GM12878 (cell line): ENCODE results near the gene CELSR3. TPM values are rescaled to one million over a fixed set of nuclear protein-coding genes. Genes with fewer than 3 reads are reported as not detected.

Experiments used
- ATAC-seq: fragments of 200-7000 bp; cut with Tn5 transposase; 3 replicates; pipeline ENCODE4 v1.9.1; 2020; ENCODE audit warnings: mild to moderate bottlenecking, moderate library complexity
- BruUV-seq: library from RNA; stranded (reverse); fragments of 400-500 nt; replicated peaks from 2 replicates; lab custom pipeline; 2021; lab: Mats Ljungman, UMichigan
- CTCF ChIA-PET: fragments of 300-600 bp; sonication (Branson Sonifier 250); formaldehyde crosslinking; extraction: SDS; loops from one replicate; lab custom pipeline; 2021; ENCODE audit warnings: inconsistent platforms; lab: Yijun Ruan, JAX
- POLR2A ChIA-PET: fragments of 350-600 bp; formaldehyde crosslinking; extraction: SDS; loops from one replicate; lab custom pipeline; 2021; ENCODE audit warnings: inconsistent platforms; lab: Charles Lee
- RAD21 ChIA-PET: fragments of 300-600 bp; sonication (Branson Sonifier 250); formaldehyde crosslinking; loops from one replicate; lab custom pipeline; 2023; ENCODE audit warnings: antibody characterized with exemption; ENCODE audit not compliant: unreplicated experiment; lab: Charles Lee
- SMC1A ChIA-PET: fragments of 300-600 bp; sonication (Branson Sonifier 250); formaldehyde crosslinking; loops from one replicate; lab custom pipeline; 2023; ENCODE audit not compliant: unreplicated experiment, uncharacterized antibody; lab: Charles Lee
- DNase-seq: peaks from one replicate; pipeline ENCODE4 v3.0.0-alpha.2; 2011; ENCODE audit warnings: low read depth, low spot score
- FAIRE-seq: peaks from 3 replicates; lab custom pipeline; 2011; peaks lifted over from hg19 to GRCh38; lab: Jason Lieb, UNC
- H2AFZ ChIP-seq: 2 replicates; pipeline ENCODE4 v1.6.0; 2011; ENCODE audit warnings: low read depth, low read length, control low read depth; ENCODE audit not compliant: control insufficient read depth
- H3K27ac ChIP-seq: 2 replicates; pipeline ENCODE4 v1.5.1; 2011; ENCODE audit warnings: control low read depth; ENCODE audit not compliant: control insufficient read depth, insufficient read depth
- H3K27me3 ChIP-seq, 2 experiments: replicated peaks in 1 of 2; 2 replicates each; pipeline versions ENCODE4 v1.6.0 to v1.6.1; 2011; ENCODE audit warnings: low read length in 1 of 2; ENCODE audit not compliant: control insufficient read depth in 2 of 2, insufficient read depth in 2 of 2
- H3K36me3 ChIP-seq, 2 experiments: 2 replicates each; pipeline ENCODE4 v1.5.1; 2011; ENCODE audit warnings: low read length in 1 of 2; ENCODE audit not compliant: control insufficient read depth in 2 of 2, insufficient read depth in 2 of 2
- H3K4me1 ChIP-seq: 2 replicates; pipeline ENCODE4 v1.6.1; 2011; ENCODE audit warnings: mild to moderate bottlenecking, low read length, moderate library complexity, mixed read lengths; ENCODE audit not compliant: control insufficient read depth, insufficient read depth
- H3K4me2 ChIP-seq: 2 replicates; pipeline ENCODE4 v1.6.0; 2011; ENCODE audit warnings: control low read depth; ENCODE audit not compliant: control insufficient read depth, insufficient read depth
- H3K4me3 ChIP-seq: fragments of 200-600 bp; sonication (generic); 2 replicates; pipeline ENCODE4 v1.5.1; 2016
- H3K79me2 ChIP-seq: 2 replicates; pipeline ENCODE4 v1.6.0; 2011; ENCODE audit warnings: low read length; ENCODE audit not compliant: control insufficient read depth, insufficient read depth
- H3K9ac ChIP-seq: 2 replicates; pipeline ENCODE4 v1.8.0; 2011; ENCODE audit warnings: low read length, control low read depth, mixed read lengths; ENCODE audit not compliant: control insufficient read depth, insufficient read depth
- H3K9me3 ChIP-seq: replicated peaks from 3 replicates; pipeline ENCODE4 v1.5.1; 2011; ENCODE audit warnings: mild to moderate bottlenecking, low read length; ENCODE audit not compliant: control insufficient read depth, insufficient read depth
- H4K20me1 ChIP-seq: 2 replicates; pipeline ENCODE4 v1.6.0; 2011; ENCODE audit not compliant: control insufficient read depth, insufficient read depth
- ESRRA ChIP-seq: IDR thresholded peaks from 2 replicates; pipeline ENCODE4 v1.6.1; 2012; ENCODE audit warnings: mild to moderate bottlenecking, low read length, improper control_type of control experiment
- FOXM1 ChIP-seq: IDR thresholded peaks from 2 replicates; pipeline ENCODE4 v1.6.1; 2012; ENCODE audit warnings: low read depth, mild to moderate bottlenecking, inconsistent platforms, low read length, moderate library complexity
- MEF2A ChIP-seq: IDR thresholded peaks from 2 replicates; pipeline ENCODE4 v1.6.1; 2011; ENCODE audit warnings: low read depth, mild to moderate bottlenecking, low read length, moderate library complexity; ENCODE audit not compliant: insufficient read depth
- NFYA ChIP-seq: IDR thresholded peaks from 2 replicates; pipeline ENCODE4 v1.6.1; 2011; ENCODE audit warnings: low read depth, mild to moderate bottlenecking, low read length, improper control_type of control experiment, borderline replicate concordance
- NFYB ChIP-seq: IDR thresholded peaks from 2 replicates; pipeline ENCODE4 v1.6.1; 2011; ENCODE audit warnings: low read depth, mild to moderate bottlenecking, low read length, improper control_type of control experiment, moderate library complexity; ENCODE audit not compliant: insufficient read depth
- RAD21 ChIP-seq: IDR thresholded peaks from 2 replicates; pipeline ENCODE4 v1.6.1; 2011; ENCODE audit warnings: mild to moderate bottlenecking, low read depth, low read length, moderate library complexity; ENCODE audit not compliant: insufficient read depth
- RB1 ChIP-seq: fragments of 450-650 bp; formaldehyde crosslinking; IDR thresholded peaks from 2 replicates; pipeline ENCODE4 v1.6.1; 2017; ENCODE audit warnings: mild to moderate bottlenecking, borderline replicate concordance
- RCOR1 ChIP-seq: conservative IDR thresholded peaks from 2 replicates; pipeline ENCODE4 v1.6.1; 2012; ENCODE audit warnings: low read depth, low read length, improper control_type of control experiment
- TCF3 ChIP-seq: IDR thresholded peaks from 2 replicates; pipeline ENCODE4 v1.6.1; 2012; ENCODE audit warnings: low read depth, mild to moderate bottlenecking, low read length, borderline replicate concordance; ENCODE audit not compliant: insufficient read depth
- ZNF274 ChIP-seq: IDR thresholded peaks from one replicate; pipeline ENCODE4 v1.8.0; 2011; ENCODE audit not compliant: insufficient read length, insufficient read depth
- WGBS: methylation state at CpG from one replicate; pipeline ENCODE4 v1.1.6; 2016; ENCODE audit warnings: low lambda C conversion rate; ENCODE audit not compliant: insufficient replicate concordance, insufficient coverage; ENCODE audit errors: missing lambda C conversion rate; 5-methylcytosine and 5-hydroxymethylcytosine counted together
- in situ Hi-C: fragments of 300-500 bp; cut with MboI; formaldehyde crosslinking; loops from 9 replicates; pipeline ENCODE4 v1.14.3; 2018; ENCODE audit warnings: mixed read lengths
- intact Hi-C: fragments of 100-400 bp; cut with micrococcal nuclease; formaldehyde crosslinking; loops from one replicate; pipeline ENCODE4 v1.14.2; 2022; ENCODE audit not compliant: unreplicated experiment
- polyA plus RNA-seq, 11 experiments: library from polyadenylated mRNA; depleted of rRNA in 4 of 11; unstranded in 6 of 11; stranded (reverse) in 5 of 11; fragments of >200 nt; fragmentation: Nextera tagmentation in 4 of 11; fragmentation: Illumina TruSeq in 1 of 11; extraction: Ambion mirVana in 4 of 11; extraction: Trizol in 1 of 11; gene quantifications; 1 replicate in 1 of 11; 2 replicates in 10 of 11; pipeline versions ENCODE4 v1.2.1 to v1.2.3, GENCODE V29; 2011 to 2016; ENCODE audit warnings: inconsistent platforms in 2 of 11, missing spikeins in 2 of 11, low read depth in 1 of 11
- total RNA-seq, 4 experiments: library from RNA; depleted of rRNA in 3 of 4; stranded (reverse); fragments of >200 nt in 3 of 4; fragmentation: Illumina TruSeq in 1 of 4; extraction: Trizol in 1 of 4; gene quantifications; 2 replicates each; pipeline versions ENCODE4 v1.2.1 to v1.2.3, GENCODE V29; 2013 to 2021
- TF ChIP-seq, protein P1 (sequence below): fragments of 450-650 bp; IDR thresholded peaks from 2 replicates; pipeline ENCODE4 v1.6.1; 2017; ENCODE audit warnings: antibody characterized with exemption, mild to moderate bottlenecking, moderate library complexity
- TF ChIP-seq, protein P2 (sequence below): fragments of 450-650 bp; formaldehyde crosslinking; IDR thresholded peaks from 2 replicates; pipeline ENCODE4 v1.4.0; 2020; ENCODE audit warnings: mild to moderate bottlenecking, moderate library complexity
- TF ChIP-seq, protein P3 (sequence below): IDR thresholded peaks from 2 replicates; pipeline ENCODE4 v1.6.1; 2011; ENCODE audit warnings: borderline replicate concordance, low read depth, mild to moderate bottlenecking, moderate library complexity, low read length; ENCODE audit not compliant: insufficient read depth, poor library complexity, severe bottlenecking
- TF ChIP-seq, protein P4 (sequence below): fragments of 450-650 bp; IDR thresholded peaks from 2 replicates; pipeline ENCODE4 v1.6.1; 2016; ENCODE audit warnings: mild to moderate bottlenecking

The CELSR3 gene
- total and polyA plus RNA-seq, 10 of the 15 experiments (the other 5 are each of a cell fraction or from before 2014, with no cell fraction given): 0.08 to 1.6 (median 0.57) TPM

DNA sequence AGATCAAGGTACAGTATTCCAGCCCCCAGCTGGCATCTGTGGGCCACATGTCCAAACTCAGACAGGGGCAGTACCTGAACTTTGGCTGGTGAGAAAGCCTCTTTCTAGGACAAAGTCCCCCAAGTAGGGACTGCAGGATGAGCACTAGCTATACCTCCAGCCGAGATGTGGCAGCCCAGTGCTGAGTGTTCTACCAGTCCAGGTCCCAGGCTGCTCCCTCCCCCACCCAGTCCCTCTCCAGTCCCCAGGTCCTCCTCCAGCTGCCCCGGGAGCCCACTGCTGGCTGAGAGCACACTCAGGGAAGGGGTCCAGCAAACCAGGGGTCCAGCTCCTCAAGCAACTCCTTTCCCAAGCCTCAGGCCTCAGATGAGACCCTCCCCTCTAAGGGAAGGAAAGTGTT is 28.9 kb downstream of the CELSR3 start:
- ChIA-PET RAD21 (interaction anchor here (2.7 to 3.5 kb wide), 2 partner anchors 76 to 233 kb away, joined by 18 to 32 read pairs; partner anchors contain the start of gene PFKFB4), POLR2A (interaction anchor here (1.7 kb wide), 1 partner anchor 161 kb away, joined by 5 read pairs; no protein-coding TSS in a partner anchor), SMC1A (no interaction called here), CTCF (interaction anchor here (1.4 to 4.6 kb wide), 7 partner anchors 10 to 354 kb away, joined by 3 to 48 read pairs (median 7); partner anchors contain the start of gene PFKFB4)
- intact Hi-C loops (loop anchor here (2.0 kb wide), 2 partner anchors 25 to 29 kb away; partner anchors contain the start of genes CELSR3 and UQCRC1), in situ Hi-C loops (no loop called here)
- H2AFZ ChIP-seq: no peak overlapping the region
- H3K27ac ChIP-seq: no peak overlapping the region
- WGBS: 72% methylated on average over 2 of the region's 2 CpGs
- H3K4me1 ChIP-seq: peaks cover 11% of the 10 kb centered on the region; the same call in 1 of the 2 replicates
- no peaks in the 10 kb centered on the region for H3K9me3 ChIP-seq
- no peaks in the 10 kb centered on the region for H4K20me1 ChIP-seq
- no TSS peak for BruUV-seq
- no peak overlapping the region for H3K9ac ChIP-seq
- H3K36me3 ChIP-seq: peaks cover 0 to 4% of the 10 kb centered on the region in 2 experiments; a peak in 3 of 4 replicates
- DNase-seq: no peak
- peaks cover 3% of the 10 kb centered on the region for H3K79me2 ChIP-seq
- H3K4me2 ChIP-seq: peak overlapping the region; percentile 58
- no peak for FAIRE-seq
- no peaks in the 10 kb centered on the region for H3K27me3 ChIP-seq
- ATAC-seq: no peak
- H3K4me3 ChIP-seq: 0 out of 2 replicates have a peak overlapping the region, but pooled peaks have one; percentile 77
- TF ChIP-seq MEF2A (no peak), FOXM1 (no peak), TCF3 (no peak), ZNF274 (no peak), RCOR1 (no peak), NFYB (no peak), RAD21 (no peak), ESRRA (no peak), RB1 (no peak), NFYA (no peak)
- TF ChIP-seq, protein P1, sequence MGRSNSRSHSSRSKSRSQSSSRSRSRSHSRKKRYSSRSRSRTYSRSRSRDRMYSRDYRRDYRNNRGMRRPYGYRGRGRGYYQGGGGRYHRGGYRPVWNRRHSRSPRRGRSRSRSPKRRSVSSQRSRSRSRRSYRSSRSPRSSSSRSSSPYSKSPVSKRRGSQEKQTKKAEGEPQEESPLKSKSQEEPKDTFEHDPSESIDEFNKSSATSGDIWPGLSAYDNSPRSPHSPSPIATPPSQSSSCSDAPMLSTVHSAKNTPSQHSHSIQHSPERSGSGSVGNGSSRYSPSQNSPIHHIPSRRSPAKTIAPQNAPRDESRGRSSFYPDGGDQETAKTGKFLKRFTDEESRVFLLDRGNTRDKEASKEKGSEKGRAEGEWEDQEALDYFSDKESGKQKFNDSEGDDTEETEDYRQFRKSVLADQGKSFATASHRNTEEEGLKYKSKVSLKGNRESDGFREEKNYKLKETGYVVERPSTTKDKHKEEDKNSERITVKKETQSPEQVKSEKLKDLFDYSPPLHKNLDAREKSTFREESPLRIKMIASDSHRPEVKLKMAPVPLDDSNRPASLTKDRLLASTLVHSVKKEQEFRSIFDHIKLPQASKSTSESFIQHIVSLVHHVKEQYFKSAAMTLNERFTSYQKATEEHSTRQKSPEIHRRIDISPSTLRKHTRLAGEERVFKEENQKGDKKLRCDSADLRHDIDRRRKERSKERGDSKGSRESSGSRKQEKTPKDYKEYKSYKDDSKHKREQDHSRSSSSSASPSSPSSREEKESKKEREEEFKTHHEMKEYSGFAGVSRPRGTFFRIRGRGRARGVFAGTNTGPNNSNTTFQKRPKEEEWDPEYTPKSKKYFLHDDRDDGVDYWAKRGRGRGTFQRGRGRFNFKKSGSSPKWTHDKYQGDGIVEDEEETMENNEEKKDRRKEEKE: no peak
- TF ChIP-seq, protein P2, sequence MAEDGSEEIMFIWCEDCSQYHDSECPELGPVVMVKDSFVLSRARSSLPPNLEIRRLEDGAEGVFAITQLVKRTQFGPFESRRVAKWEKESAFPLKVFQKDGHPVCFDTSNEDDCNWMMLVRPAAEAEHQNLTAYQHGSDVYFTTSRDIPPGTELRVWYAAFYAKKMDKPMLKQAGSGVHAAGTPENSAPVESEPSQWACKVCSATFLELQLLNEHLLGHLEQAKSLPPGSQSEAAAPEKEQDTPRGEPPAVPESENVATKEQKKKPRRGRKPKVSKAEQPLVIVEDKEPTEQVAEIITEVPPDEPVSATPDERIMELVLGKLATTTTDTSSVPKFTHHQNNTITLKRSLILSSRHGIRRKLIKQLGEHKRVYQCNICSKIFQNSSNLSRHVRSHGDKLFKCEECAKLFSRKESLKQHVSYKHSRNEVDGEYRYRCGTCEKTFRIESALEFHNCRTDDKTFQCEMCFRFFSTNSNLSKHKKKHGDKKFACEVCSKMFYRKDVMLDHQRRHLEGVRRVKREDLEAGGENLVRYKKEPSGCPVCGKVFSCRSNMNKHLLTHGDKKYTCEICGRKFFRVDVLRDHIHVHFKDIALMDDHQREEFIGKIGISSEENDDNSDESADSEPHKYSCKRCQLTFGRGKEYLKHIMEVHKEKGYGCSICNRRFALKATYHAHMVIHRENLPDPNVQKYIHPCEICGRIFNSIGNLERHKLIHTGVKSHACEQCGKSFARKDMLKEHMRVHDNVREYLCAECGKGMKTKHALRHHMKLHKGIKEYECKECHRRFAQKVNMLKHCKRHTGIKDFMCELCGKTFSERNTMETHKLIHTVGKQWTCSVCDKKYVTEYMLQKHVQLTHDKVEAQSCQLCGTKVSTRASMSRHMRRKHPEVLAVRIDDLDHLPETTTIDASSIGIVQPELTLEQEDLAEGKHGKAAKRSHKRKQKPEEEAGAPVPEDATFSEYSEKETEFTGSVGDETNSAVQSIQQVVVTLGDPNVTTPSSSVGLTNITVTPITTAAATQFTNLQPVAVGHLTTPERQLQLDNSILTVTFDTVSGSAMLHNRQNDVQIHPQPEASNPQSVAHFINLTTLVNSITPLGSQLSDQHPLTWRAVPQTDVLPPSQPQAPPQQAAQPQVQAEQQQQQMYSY (CRISPR knock-in tag): no peak
- TF ChIP-seq, protein P3, sequence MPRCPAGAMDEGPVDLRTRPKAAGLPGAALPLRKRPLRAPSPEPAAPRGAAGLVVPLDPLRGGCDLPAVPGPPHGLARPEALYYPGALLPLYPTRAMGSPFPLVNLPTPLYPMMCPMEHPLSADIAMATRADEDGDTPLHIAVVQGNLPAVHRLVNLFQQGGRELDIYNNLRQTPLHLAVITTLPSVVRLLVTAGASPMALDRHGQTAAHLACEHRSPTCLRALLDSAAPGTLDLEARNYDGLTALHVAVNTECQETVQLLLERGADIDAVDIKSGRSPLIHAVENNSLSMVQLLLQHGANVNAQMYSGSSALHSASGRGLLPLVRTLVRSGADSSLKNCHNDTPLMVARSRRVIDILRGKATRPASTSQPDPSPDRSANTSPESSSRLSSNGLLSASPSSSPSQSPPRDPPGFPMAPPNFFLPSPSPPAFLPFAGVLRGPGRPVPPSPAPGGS: no peak
- TF ChIP-seq, protein P4, sequence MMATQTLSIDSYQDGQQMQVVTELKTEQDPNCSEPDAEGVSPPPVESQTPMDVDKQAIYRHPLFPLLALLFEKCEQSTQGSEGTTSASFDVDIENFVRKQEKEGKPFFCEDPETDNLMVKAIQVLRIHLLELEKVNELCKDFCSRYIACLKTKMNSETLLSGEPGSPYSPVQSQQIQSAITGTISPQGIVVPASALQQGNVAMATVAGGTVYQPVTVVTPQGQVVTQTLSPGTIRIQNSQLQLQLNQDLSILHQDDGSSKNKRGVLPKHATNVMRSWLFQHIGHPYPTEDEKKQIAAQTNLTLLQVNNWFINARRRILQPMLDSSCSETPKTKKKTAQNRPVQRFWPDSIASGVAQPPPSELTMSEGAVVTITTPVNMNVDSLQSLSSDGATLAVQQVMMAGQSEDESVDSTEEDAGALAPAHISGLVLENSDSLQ: no peak
